Measurements from ENCODE around the gene CAMP. TPM values are rescaled to one million over a fixed set of nuclear protein-coding genes. Genes with fewer than 3 reads are reported as not detected.

Gene CAMP
- polyA plus RNA-seq, 1 donor from 2014 or later: not detected

GRCh38 chr3:48184299-48184698 lies 39.0 kb upstream of the CAMP start:
- Histone ChIP-seq H3K9ac (ENCODE audit: low read length) (no peak overlapping the region), H3K79me2 (replicated peaks; ENCODE audit: insufficient read depth, low read length) (peaks cover 10% of the 10 kb centered on the region), H2AFZ (ENCODE audit: low read depth, low read length) (no peak overlapping the region), H3K9me2 (ENCODE audit: insufficient read depth, low read length) (no peaks in the 10 kb centered on the region), H3K27me3 (ENCODE audit: insufficient read depth, low read depth, low read length) (no peaks in the 10 kb centered on the region), H4K20me1 (ENCODE audit: insufficient read depth) (no peaks in the 10 kb centered on the region), H3F3A (ENCODE audit: insufficient read depth, low read length, poor library complexity, severe bottlenecking) (no peaks in the 10 kb centered on the region), H3K27ac (ENCODE audit: low read length) (no peak overlapping the region), H3K36me3 (ENCODE audit: insufficient read depth, low read length) (no peaks in the 10 kb centered on the region), H3K4me3 (ENCODE audit: low read length) (no peak overlapping the region), H3K4me2 (ENCODE audit: low read length) (no peak overlapping the region), H3K9me3 (ENCODE audit: low read length) (no peaks in the 10 kb centered on the region)
- TF ChIP-seq POLR2AphosphoS5 (IDR thresholded peaks at IDR 0.05): no peak
- no peak for TF ChIP-seq TAF1 (IDR thresholded peaks at IDR 0.05; ENCODE audit: low read depth)
- no peak for TF ChIP-seq EP300 (conservative IDR thresholded peaks at IDR 0.05; ENCODE audit: poor library complexity, severe bottlenecking)
- no peak for TF ChIP-seq EZH2 (IDR thresholded peaks at IDR 0.05; ENCODE audit: borderline replicate concordance, insufficient read depth, low read length, poor library complexity, severe bottlenecking)
- no peak for TF ChIP-seq SMC3 (conservative IDR thresholded peaks at IDR 0.05; ENCODE audit: poor library complexity)
- no peak for TF ChIP-seq MXI1 (conservative IDR thresholded peaks at IDR 0.05; ENCODE audit: poor library complexity, severe bottlenecking)

DNA sequence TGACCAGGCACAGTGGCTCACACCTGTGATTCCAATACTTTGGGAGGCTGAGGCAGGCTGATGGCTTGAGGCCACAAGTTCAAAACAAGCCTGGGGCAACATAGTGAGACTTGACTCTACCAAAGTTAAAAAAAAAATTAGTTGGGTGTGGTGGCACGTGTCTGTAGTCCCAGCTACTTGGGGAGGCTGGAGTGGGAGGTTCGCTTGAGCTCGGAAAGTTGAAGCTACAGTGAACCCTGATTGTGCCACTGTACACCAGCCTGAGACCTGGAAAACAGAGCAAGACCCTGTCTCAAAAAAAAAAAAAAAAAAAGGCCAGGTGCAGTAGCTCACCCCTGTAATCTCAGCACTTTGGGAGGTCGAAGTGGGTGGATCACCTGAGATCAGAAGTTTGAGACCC lies 38.2 kb upstream of the CAMP start:
- H3K27me3 ChIP-seq (ENCODE audit: insufficient read depth, low read depth, low read length): no peaks in the 10 kb centered on the region
- no peaks in the 10 kb centered on the region for H3K9me2 ChIP-seq (ENCODE audit: insufficient read depth, low read length)
- no peak overlapping the region for H3K4me3 ChIP-seq (ENCODE audit: low read length)
- H3K4me2 ChIP-seq (ENCODE audit: low read length): no peak overlapping the region
- TF ChIP-seq CTCF (IDR thresholded peaks at IDR 0.05; ENCODE audit: poor library complexity, severe bottlenecking): no peak
- TF ChIP-seq SMC3 (conservative IDR thresholded peaks at IDR 0.05; ENCODE audit: poor library complexity): no peak
- TF ChIP-seq POLR2AphosphoS5 (IDR thresholded peaks at IDR 0.05): no peak
- TF ChIP-seq EZH2 (IDR thresholded peaks at IDR 0.05; ENCODE audit: borderline replicate concordance, insufficient read depth, low read length, poor library complexity, severe bottlenecking): no peak
- TF ChIP-seq EP300 (conservative IDR thresholded peaks at IDR 0.05; ENCODE audit: poor library complexity, severe bottlenecking): no peak
- TF ChIP-seq REST (IDR thresholded peaks at IDR 0.05; ENCODE audit: borderline replicate concordance): no peak
- no peak for TF ChIP-seq RAD21 (conservative IDR thresholded peaks at IDR 0.05)
- H3K36me3 ChIP-seq (ENCODE audit: insufficient read depth, low read length): no peaks in the 10 kb centered on the region
- H3K9ac ChIP-seq (ENCODE audit: low read length): no peak overlapping the region
- no peak overlapping the region for H3K27ac ChIP-seq (ENCODE audit: low read length)
- H3K79me2 ChIP-seq (replicated peaks; ENCODE audit: insufficient read depth, low read length): peaks cover 10% of the 10 kb centered on the region
- H2AFZ ChIP-seq (ENCODE audit: low read depth, low read length): no peak overlapping the region
- no peaks in the 10 kb centered on the region for H3K9me3 ChIP-seq (ENCODE audit: low read length)
- no peaks in the 10 kb centered on the region for H4K20me1 ChIP-seq (ENCODE audit: insufficient read depth)
- H3F3A ChIP-seq (ENCODE audit: insufficient read depth, low read length, poor library complexity, severe bottlenecking): no peaks in the 10 kb centered on the region
